ENCODE results near the gene FBH1. TPM values are rescaled to one million over a fixed set of nuclear protein-coding genes. Genes with fewer than 3 reads are reported as not detected.

FBH1 gene
- total RNA-seq, 2 experiments from 2014 or later = 33.9 to 34.2 TPM

GRCh38 chr10:5915451-5915850 lies 25.4 kb downstream of the FBH1 start:
- H3K9me3 Mint-ChIP-seq = no peaks in the 10 kb centered on the region
- no peak for DNase-seq
- no peak overlapping the region for H3K27ac Mint-ChIP-seq
- Histone ChIP-seq H3K9me3 (ENCODE audit: control insufficient read depth in 1 of 2, insufficient read depth in 1 of 2, low read length in 2 of 2) (no peaks in the 10 kb centered on the region), H3K36me3 (ENCODE audit: insufficient read depth, low read length) (peaks cover 92% of the 10 kb centered on the region), H3K27ac (ENCODE audit: low read depth in 1 of 2, low read length in 2 of 2) (no peak overlapping the region), H3K27me3 (ENCODE audit: control insufficient read depth in 1 of 2, insufficient read depth in 2 of 2, low read length in 2 of 2) (no peaks in the 10 kb centered on the region), H3K4me3 (ENCODE audit: low read length) (no peak overlapping the region), H3K4me1 (ENCODE audit: insufficient read depth, low read length) (no peaks in the 10 kb centered on the region)
- H3K27me3 Mint-ChIP-seq = no peaks in the 10 kb centered on the region
- ATAC-seq (ENCODE audit: poor library complexity) = no peak
- intact Hi-C loops (cut with DNase I, micrococcal nuclease) = no loop called here
- ChIA-PET CTCF (no interaction called here), POLR2A (no interaction called here)
- TF ChIP-seq, protein P1, sequence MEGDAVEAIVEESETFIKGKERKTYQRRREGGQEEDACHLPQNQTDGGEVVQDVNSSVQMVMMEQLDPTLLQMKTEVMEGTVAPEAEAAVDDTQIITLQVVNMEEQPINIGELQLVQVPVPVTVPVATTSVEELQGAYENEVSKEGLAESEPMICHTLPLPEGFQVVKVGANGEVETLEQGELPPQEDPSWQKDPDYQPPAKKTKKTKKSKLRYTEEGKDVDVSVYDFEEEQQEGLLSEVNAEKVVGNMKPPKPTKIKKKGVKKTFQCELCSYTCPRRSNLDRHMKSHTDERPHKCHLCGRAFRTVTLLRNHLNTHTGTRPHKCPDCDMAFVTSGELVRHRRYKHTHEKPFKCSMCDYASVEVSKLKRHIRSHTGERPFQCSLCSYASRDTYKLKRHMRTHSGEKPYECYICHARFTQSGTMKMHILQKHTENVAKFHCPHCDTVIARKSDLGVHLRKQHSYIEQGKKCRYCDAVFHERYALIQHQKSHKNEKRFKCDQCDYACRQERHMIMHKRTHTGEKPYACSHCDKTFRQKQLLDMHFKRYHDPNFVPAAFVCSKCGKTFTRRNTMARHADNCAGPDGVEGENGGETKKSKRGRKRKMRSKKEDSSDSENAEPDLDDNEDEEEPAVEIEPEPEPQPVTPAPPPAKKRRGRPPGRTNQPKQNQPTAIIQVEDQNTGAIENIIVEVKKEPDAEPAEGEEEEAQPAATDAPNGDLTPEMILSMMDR (IDR thresholded peaks at IDR 0.05) = no peak
- no peaks in the 10 kb centered on the region for H3K4me1 Mint-ChIP-seq (ENCODE audit: low read depth)
- H3K4me3 Mint-ChIP-seq = no peak overlapping the region
- peaks cover 93% of the 10 kb centered on the region for H3K36me3 Mint-ChIP-seq (ENCODE audit: low read depth)

DNA sequence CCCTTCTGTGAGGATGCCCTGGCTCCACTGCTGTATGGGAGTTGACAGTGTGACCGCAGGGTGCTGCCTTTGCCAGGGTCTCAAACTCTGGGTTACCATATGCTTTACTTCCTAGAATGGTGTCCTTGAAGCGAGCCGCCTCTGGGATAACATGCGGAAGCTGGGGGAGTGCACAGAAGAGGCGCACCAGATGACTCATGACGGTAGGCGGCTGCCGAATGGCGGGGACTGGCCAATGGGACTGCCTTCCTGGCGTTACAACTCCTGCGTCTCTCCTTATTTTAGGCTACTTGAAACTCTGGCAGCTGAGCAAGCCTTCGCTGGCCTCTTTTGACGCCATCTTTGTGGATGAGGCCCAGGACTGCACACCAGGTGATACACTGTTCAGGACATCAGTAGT lies 27.3 kb downstream of the FBH1 start:
- intact Hi-C loops (cut with DNase I, micrococcal nuclease) = no loop called here
- no peaks in the 10 kb centered on the region for H3K27me3 Mint-ChIP-seq

GRCh38 chr10:5918763-5919162 lies 28.7 kb downstream of the FBH1 start:
- CTCF ChIA-PET = interaction anchor here (0.7 kb wide), 1 partner anchor 59 kb away, joined by 3 read pairs; no protein-coding TSS in a partner anchor
- no peak overlapping the region for H3K27ac ChIP-seq (ENCODE audit: low read depth in 1 of 2, low read length in 2 of 2)
- no peaks in the 10 kb centered on the region for H3K4me1 ChIP-seq (ENCODE audit: insufficient read depth, low read length)
- no peaks in the 10 kb centered on the region for H3K27me3 ChIP-seq (ENCODE audit: control insufficient read depth in 1 of 2, insufficient read depth in 2 of 2, low read length in 2 of 2)
- no peak overlapping the region for H3K4me3 Mint-ChIP-seq
- intact Hi-C loops (cut with DNase I, micrococcal nuclease) = no loop called here
- no peaks in the 10 kb centered on the region for H3K9me3 ChIP-seq (ENCODE audit: control insufficient read depth in 1 of 2, insufficient read depth in 1 of 2, low read length in 2 of 2)
- no peaks in the 10 kb centered on the region for H3K27me3 Mint-ChIP-seq
- H3K36me3 ChIP-seq (ENCODE audit: insufficient read depth, low read length) = peaks cover 94% of the 10 kb centered on the region
- H3K9me3 Mint-ChIP-seq = no peaks in the 10 kb centered on the region
- POLR2A ChIA-PET = no interaction called here
- H3K36me3 Mint-ChIP-seq (ENCODE audit: low read depth) = peaks cover 98% of the 10 kb centered on the region
- no peak overlapping the region for H3K27ac Mint-ChIP-seq
- TF ChIP-seq, protein P1 (IDR thresholded peaks at IDR 0.05) = no peak
- H3K4me3 ChIP-seq (ENCODE audit: low read length) = no peak overlapping the region
- DNase-seq (no peak), ATAC-seq (ENCODE audit: poor library complexity) (no peak)
- no peaks in the 10 kb centered on the region for H3K4me1 Mint-ChIP-seq (ENCODE audit: low read depth)

More for the DNA sequence above, 27.3 kb downstream of the FBH1 start:
- no peak for ATAC-seq (ENCODE audit: poor library complexity)
- TF ChIP-seq, protein P1 (IDR thresholded peaks at IDR 0.05) = no peak
- Mint-ChIP-seq H3K27ac (no peak overlapping the region), H3K4me3 (no peak overlapping the region), H3K36me3 (ENCODE audit: low read depth) (peaks cover 97% of the 10 kb centered on the region), H3K9me3 (no peaks in the 10 kb centered on the region), H3K4me1 (ENCODE audit: low read depth) (no peaks in the 10 kb centered on the region)
- Histone ChIP-seq H3K27me3 (ENCODE audit: control insufficient read depth in 1 of 2, insufficient read depth in 2 of 2, low read length in 2 of 2) (no peaks in the 10 kb centered on the region), H3K4me3 (ENCODE audit: low read length) (no peak overlapping the region), H3K4me1 (ENCODE audit: insufficient read depth, low read length) (no peaks in the 10 kb centered on the region), H3K9me3 (ENCODE audit: control insufficient read depth in 1 of 2, insufficient read depth in 1 of 2, low read length in 2 of 2) (no peaks in the 10 kb centered on the region), H3K27ac (ENCODE audit: low read depth in 1 of 2, low read length in 2 of 2) (no peak overlapping the region), H3K36me3 (ENCODE audit: insufficient read depth, low read length) (peaks cover 96% of the 10 kb centered on the region)
- ChIA-PET CTCF (no interaction called here), POLR2A (no interaction called here)
- no peak for DNase-seq
